K562 (cell line): ENCODE results near the gene DTX4.

ENCODE experiments used
- ELF4 ChIP-seq: fragments of 450-650 bp; formaldehyde crosslinking; IDR thresholded peaks from 2 replicates; pipeline ENCODE4 v1.4.0; 2022; ENCODE audit warnings: missing genetic modification characterization
- ETV1 ChIP-seq: fragments of 450-650 bp; conservative IDR thresholded peaks from 2 replicates; pipeline ENCODE4 v1.6.1; 2016; ENCODE audit warnings: missing genetic modification characterization, control low read depth, low read depth, missing compliant biosample characterization
- PML ChIP-seq: IDR thresholded peaks from 2 replicates; pipeline ENCODE4 v1.6.1; 2012; ENCODE audit warnings: low read length, inconsistent platforms
- POLR2A ChIP-seq: fragments of 450-650 bp; conservative IDR thresholded peaks from 2 replicates; pipeline ENCODE4 v1.6.1; 2016
- RBBP5 ChIP-seq: fragments of 200-600 bp; sonication (generic); IDR thresholded peaks from 2 replicates; pipeline ENCODE4 v1.6.1; 2012; ENCODE audit warnings: borderline replicate concordance, mild to moderate bottlenecking, low read length, control low read depth, inconsistent platforms; ENCODE audit not compliant: insufficient read depth, poor library complexity, severe bottlenecking
- SMARCC2 ChIP-seq: fragments of 450-650 bp; IDR thresholded peaks from 2 replicates; pipeline ENCODE4 v1.6.1; 2017; ENCODE audit warnings: antibody characterized with exemption, moderate library complexity, mild to moderate bottlenecking, low read depth
- ZNF274 ChIP-seq: IDR thresholded peaks from 2 replicates; pipeline ENCODE4 v1.6.1; 2011; ENCODE audit warnings: low read depth, mild to moderate bottlenecking, low read length, moderate library complexity, borderline replicate concordance
- TF ChIP-seq, protein P1 (sequence below), 3 experiments: IDR thresholded peaks in 2 of 3; conservative IDR thresholded peaks in 1 of 3; 2 replicates each; pipeline ENCODE4 v1.5.1; 2011 to 2012; ENCODE audit warnings: low read length in 3 of 3, mild to moderate bottlenecking in 3 of 3, control low read depth in 2 of 3, improper control_type of control experiment in 1 of 3, inconsistent platforms in 1 of 3, low read depth in 1 of 3, mixed read lengths in 1 of 3, moderate library complexity in 1 of 3; ENCODE audit not compliant: insufficient read depth in 2 of 3

DNA sequence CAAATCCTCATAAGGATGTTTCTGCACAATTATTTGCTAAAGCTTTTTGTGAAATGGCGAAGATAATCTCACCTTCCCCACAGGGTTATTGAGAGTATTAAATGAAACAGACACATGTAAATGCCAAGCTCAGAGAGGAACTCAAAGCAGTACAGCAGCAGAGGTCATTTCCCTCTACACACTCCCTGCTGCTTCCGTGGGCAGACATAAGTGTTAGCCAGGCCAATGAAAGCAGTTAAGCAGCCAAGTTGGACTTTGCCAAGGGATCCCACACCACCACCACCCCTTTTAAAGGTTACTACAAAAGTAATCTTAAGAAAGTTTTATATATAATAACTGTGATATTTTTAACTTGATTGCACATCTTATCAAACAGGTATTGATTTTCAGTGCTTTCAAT is 33.3 kb upstream of the DTX4 start:
- TF ChIP-seq ZNF274: no peak
- no peak for TF ChIP-seq POLR2A
- no peak for TF ChIP-seq ELF4 (CRISPR knock-in tag)
- TF ChIP-seq, protein P1, sequence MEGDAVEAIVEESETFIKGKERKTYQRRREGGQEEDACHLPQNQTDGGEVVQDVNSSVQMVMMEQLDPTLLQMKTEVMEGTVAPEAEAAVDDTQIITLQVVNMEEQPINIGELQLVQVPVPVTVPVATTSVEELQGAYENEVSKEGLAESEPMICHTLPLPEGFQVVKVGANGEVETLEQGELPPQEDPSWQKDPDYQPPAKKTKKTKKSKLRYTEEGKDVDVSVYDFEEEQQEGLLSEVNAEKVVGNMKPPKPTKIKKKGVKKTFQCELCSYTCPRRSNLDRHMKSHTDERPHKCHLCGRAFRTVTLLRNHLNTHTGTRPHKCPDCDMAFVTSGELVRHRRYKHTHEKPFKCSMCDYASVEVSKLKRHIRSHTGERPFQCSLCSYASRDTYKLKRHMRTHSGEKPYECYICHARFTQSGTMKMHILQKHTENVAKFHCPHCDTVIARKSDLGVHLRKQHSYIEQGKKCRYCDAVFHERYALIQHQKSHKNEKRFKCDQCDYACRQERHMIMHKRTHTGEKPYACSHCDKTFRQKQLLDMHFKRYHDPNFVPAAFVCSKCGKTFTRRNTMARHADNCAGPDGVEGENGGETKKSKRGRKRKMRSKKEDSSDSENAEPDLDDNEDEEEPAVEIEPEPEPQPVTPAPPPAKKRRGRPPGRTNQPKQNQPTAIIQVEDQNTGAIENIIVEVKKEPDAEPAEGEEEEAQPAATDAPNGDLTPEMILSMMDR (IDR thresholded peaks at IDR 0.05 in 2 of 3, conservative IDR thresholded peaks at IDR 0.05 in 1 of 3; ENCODE audit: insufficient read depth in 2 of 3, low read depth in 1 of 3, low read length in 3 of 3): no peak
- TF ChIP-seq PML: no peak
- TF ChIP-seq SMARCC2: no peak
- TF ChIP-seq RBBP5: no peak
- no peak for TF ChIP-seq ETV1 (tag)
